ENCODE measurements around the gene BUB1B. TPM values are rescaled to one million over a fixed set of nuclear protein-coding genes. Genes with fewer than 3 reads are reported as not detected.

The BUB1B gene
- total RNA-seq, 3 donors from 2014 or later (not counting 1 experiment from before 2014, with no cell fraction given), result 0.75 to 2.4 (median 1.9) TPM

DNA sequence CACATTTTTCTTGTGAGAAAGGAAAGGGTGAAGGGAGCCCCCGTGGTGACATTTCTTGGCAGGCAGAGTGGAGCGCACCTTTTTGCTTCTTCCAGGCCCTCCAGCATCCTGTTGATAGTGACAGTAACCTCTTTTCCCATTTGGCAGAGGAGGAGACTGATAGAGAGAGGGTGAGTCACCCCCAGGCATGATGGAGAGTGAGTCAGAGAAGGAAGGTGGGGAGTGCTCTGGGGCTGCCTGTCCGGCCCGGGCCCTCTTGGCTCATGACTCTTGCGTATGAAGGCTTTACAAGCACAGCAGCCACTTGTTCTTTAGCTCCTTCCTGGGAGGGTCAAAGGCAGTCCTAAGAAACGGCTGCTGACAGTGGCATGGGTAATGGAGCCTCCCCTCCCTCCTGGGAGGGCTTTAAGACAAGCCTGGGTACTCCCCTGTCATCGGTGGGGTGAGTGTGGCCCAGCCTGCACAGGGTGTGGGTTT is 106.0 kb downstream of the BUB1B start:
- Mint-ChIP-seq H3K36me3 (no peaks in the 10 kb centered on the region), H3K27ac (no peak overlapping the region), H3K27me3 (ENCODE audit: low read depth in 2 of 2) (no peaks in the 10 kb centered on the region), H3K4me1 (no peaks in the 10 kb centered on the region), H3K4me3 (no peak overlapping the region), H3K9me3 (no peaks in the 10 kb centered on the region)
- Histone ChIP-seq H3K36me3 (ENCODE audit: control insufficient read depth, insufficient read depth, low read length) (no peaks in the 10 kb centered on the region), H3K27ac (ENCODE audit: low read length) (no peak overlapping the region), H3K4me1 (ENCODE audit: control insufficient read depth, insufficient read depth, low read length) (no peaks in the 10 kb centered on the region), H3K27me3 (ENCODE audit: control insufficient read depth, insufficient read depth, low read length) (no peaks in the 10 kb centered on the region), H3K9me3 (ENCODE audit: control insufficient read depth, insufficient read depth, low read length) (no peaks in the 10 kb centered on the region), H3K4me3 (ENCODE audit: low read length) (no peak overlapping the region)
- DNase-seq (no peak), ATAC-seq (no peak)
- 79% methylated on average over 7 of the region's 7 CpGs for WGBS (ENCODE audit: insufficient coverage)
- TF ChIP-seq, protein P1, sequence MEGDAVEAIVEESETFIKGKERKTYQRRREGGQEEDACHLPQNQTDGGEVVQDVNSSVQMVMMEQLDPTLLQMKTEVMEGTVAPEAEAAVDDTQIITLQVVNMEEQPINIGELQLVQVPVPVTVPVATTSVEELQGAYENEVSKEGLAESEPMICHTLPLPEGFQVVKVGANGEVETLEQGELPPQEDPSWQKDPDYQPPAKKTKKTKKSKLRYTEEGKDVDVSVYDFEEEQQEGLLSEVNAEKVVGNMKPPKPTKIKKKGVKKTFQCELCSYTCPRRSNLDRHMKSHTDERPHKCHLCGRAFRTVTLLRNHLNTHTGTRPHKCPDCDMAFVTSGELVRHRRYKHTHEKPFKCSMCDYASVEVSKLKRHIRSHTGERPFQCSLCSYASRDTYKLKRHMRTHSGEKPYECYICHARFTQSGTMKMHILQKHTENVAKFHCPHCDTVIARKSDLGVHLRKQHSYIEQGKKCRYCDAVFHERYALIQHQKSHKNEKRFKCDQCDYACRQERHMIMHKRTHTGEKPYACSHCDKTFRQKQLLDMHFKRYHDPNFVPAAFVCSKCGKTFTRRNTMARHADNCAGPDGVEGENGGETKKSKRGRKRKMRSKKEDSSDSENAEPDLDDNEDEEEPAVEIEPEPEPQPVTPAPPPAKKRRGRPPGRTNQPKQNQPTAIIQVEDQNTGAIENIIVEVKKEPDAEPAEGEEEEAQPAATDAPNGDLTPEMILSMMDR (IDR thresholded peaks at IDR 0.05), result no peak
- intact Hi-C loops (cut with micrococcal nuclease), result no loop called here

DNA sequence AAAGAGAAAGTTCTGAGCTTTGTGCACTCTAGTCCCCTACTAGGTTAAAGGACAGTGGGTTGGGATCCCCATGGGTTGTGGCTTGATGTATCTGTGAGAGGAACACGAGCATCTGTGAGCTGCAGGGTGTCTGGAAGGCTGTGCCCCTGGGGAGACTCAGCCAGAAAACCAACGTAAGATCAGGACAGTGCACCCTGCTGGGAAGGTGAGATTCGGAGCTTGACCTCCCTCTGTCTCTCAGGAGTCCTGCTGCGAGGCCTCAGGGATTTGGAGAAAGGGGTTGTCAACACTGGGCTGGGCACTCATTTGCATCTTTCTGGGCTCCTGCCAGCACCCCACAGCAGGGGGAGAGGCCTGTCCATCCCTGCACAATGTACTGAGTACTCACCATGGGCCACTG is 106.8 kb downstream of the BUB1B start:
- Histone ChIP-seq H3K36me3 (ENCODE audit: control insufficient read depth, insufficient read depth, low read length) (no peaks in the 10 kb centered on the region), H3K27ac (ENCODE audit: low read length) (no peak overlapping the region), H3K9me3 (ENCODE audit: control insufficient read depth, insufficient read depth, low read length) (no peaks in the 10 kb centered on the region), H3K4me3 (ENCODE audit: low read length) (no peak overlapping the region), H3K27me3 (ENCODE audit: control insufficient read depth, insufficient read depth, low read length) (no peaks in the 10 kb centered on the region), H3K4me1 (ENCODE audit: control insufficient read depth, insufficient read depth, low read length) (no peaks in the 10 kb centered on the region)
- H3K4me3 Mint-ChIP-seq, result no peak overlapping the region
- WGBS (ENCODE audit: insufficient coverage), result 81% methylated on average over 4 of the region's 4 CpGs
- H3K9me3 Mint-ChIP-seq, result no peaks in the 10 kb centered on the region
- no peaks in the 10 kb centered on the region for H3K4me1 Mint-ChIP-seq
- intact Hi-C loops (cut with micrococcal nuclease), result no loop called here
- no peaks in the 10 kb centered on the region for H3K36me3 Mint-ChIP-seq
- no peak for DNase-seq
- no peaks in the 10 kb centered on the region for H3K27me3 Mint-ChIP-seq (ENCODE audit: low read depth in 2 of 2)
- ATAC-seq, result no peak
- TF ChIP-seq, protein P1 (IDR thresholded peaks at IDR 0.05), result no peak
- H3K27ac Mint-ChIP-seq, result no peak overlapping the region

DNA sequence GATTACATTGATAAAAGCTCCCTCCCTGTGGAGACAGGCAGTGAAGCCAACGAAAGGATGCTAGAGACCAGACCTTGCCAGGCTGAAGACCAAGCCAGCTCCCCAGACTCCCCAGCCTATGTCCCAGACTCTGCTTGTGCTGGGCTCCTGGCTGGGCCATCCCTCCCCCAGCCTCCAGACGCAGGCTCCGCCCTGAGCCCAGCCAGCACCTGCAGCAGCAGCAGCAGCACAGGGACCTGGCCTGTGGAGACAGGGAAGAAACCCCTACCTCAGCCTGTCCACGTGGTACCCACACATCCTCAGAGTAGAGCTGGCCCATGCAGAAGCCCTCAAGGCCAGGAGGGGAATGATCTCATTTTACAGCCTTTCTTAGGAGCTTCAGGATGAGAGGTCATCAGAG is 108.7 kb downstream of the BUB1B start:
- no peaks in the 10 kb centered on the region for H3K36me3 Mint-ChIP-seq
- intact Hi-C loops (cut with micrococcal nuclease), result loop anchor here (5.0 kb wide), 2 partner anchors 32 to 582 kb away; partner anchors contain the start of gene PAK6
- H3K4me1 ChIP-seq (ENCODE audit: control insufficient read depth, insufficient read depth, low read length), result no peaks in the 10 kb centered on the region
- H3K4me1 Mint-ChIP-seq, result peaks cover 0 to 2% of the 10 kb centered on the region in 2 donors
- no peak overlapping the region for H3K27ac ChIP-seq (ENCODE audit: low read length)
- H3K27ac Mint-ChIP-seq, result no peak overlapping the region
- H3K9me3 ChIP-seq (ENCODE audit: control insufficient read depth, insufficient read depth, low read length), result no peaks in the 10 kb centered on the region
- ATAC-seq (no peak), DNase-seq (no peak)
- no peaks in the 10 kb centered on the region for H3K9me3 Mint-ChIP-seq
- no peaks in the 10 kb centered on the region for H3K27me3 Mint-ChIP-seq (ENCODE audit: low read depth in 2 of 2)
- H3K4me3 Mint-ChIP-seq, result no peak overlapping the region
- no peak overlapping the region for H3K4me3 ChIP-seq (ENCODE audit: low read length)
- no peaks in the 10 kb centered on the region for H3K36me3 ChIP-seq (ENCODE audit: control insufficient read depth, insufficient read depth, low read length)
- TF ChIP-seq, protein P1 (IDR thresholded peaks at IDR 0.05), result no peak
- WGBS (ENCODE audit: insufficient coverage), result 84% methylated on average over 4 of the region's 4 CpGs
- no peaks in the 10 kb centered on the region for H3K27me3 ChIP-seq (ENCODE audit: control insufficient read depth, insufficient read depth, low read length)

All from natural killer cell (primary cell).